Endothelial cell of umbilical vein (primary cell): Measurements from ENCODE around the gene ARL4C. TPM values are rescaled to one million over a fixed set of nuclear protein-coding genes. Genes with fewer than 3 reads are reported as not detected.

Source experiments
- BruUV-seq: library from RNA; stranded (reverse); fragments of 400-500 nt; replicated peaks from 2 replicates; lab custom pipeline; 2021; lab: Mats Ljungman, UMichigan
- CTCF ChIA-PET: fragments of 300-600, 350-600 bp; sonication (Branson Sonifier 250); formaldehyde crosslinking; loops from one replicate; lab custom pipeline; 2021; ENCODE audit warnings: antibody characterized with exemption, inconsistent platforms; lab: Charles Lee
- POLR2A ChIA-PET: fragments of 300-600, 350-600 bp; sonication (Branson Sonifier 250); formaldehyde crosslinking; loops from one replicate; lab custom pipeline; 2021; ENCODE audit warnings: antibody characterized with exemption, inconsistent platforms; lab: Charles Lee
- DNase-seq: peaks from one replicate; pipeline ENCODE4 v3.0.0-alpha.2; 2011; ENCODE audit warnings: low read depth, low spot score
- FAIRE-seq: peaks from 2 replicates; lab custom pipeline; 2011; peaks lifted over from hg19 to GRCh38; lab: Jason Lieb, UNC
- H2AFZ ChIP-seq: 2 replicates; pipeline ENCODE4 v1.6.0; 2012; ENCODE audit warnings: low read depth, low read length, control low read depth, inconsistent platforms
- H3K27ac ChIP-seq: 2 replicates; pipeline ENCODE4 v1.5.1; 2011; ENCODE audit warnings: low read depth, mild to moderate bottlenecking, control low read depth, low read length, moderate library complexity; ENCODE audit not compliant: insufficient read depth
- H3K27me3 ChIP-seq, 2 experiments: 2 replicates each; pipeline versions ENCODE4 v1.6.0 to v1.6.1; 2011; ENCODE audit warnings: low read length in 2 of 2, mixed read lengths in 1 of 2; ENCODE audit not compliant: control insufficient read depth in 2 of 2, insufficient read depth in 2 of 2
- H3K36me3 ChIP-seq, 2 experiments: 2 replicates in 1 of 2; 3 replicates in 1 of 2; pipeline ENCODE4 v1.5.1; 2011; ENCODE audit warnings: low read length in 2 of 2, mild to moderate bottlenecking in 1 of 2, moderate library complexity in 1 of 2; ENCODE audit not compliant: control insufficient read depth in 2 of 2, insufficient read depth in 2 of 2; ENCODE audit errors: extremely low read depth in 1 of 2
- H3K4me1 ChIP-seq: 3 replicates; pipeline ENCODE4 v1.5.1; 2011; ENCODE audit warnings: mild to moderate bottlenecking, low read length; ENCODE audit not compliant: control insufficient read depth, insufficient read depth; ENCODE audit errors: extremely low read depth
- H3K4me2 ChIP-seq: 2 replicates; pipeline ENCODE4 v1.6.1; 2011; ENCODE audit warnings: low read length, control low read depth, mixed read lengths; ENCODE audit not compliant: insufficient read depth
- H3K4me3 ChIP-seq, 3 experiments: fragments of 200-600 bp in 1 of 3; sonication (generic), shearing (Covaris generic) in 1 of 3; replicated peaks in 1 of 3; 2 replicates each; pipeline ENCODE4 v1.5.1; 2011 to 2016; ENCODE audit warnings: control low read depth in 3 of 3, low read length in 3 of 3, mild to moderate bottlenecking in 2 of 3, inconsistent platforms in 1 of 3, low read depth in 1 of 3, moderate library complexity in 1 of 3; ENCODE audit not compliant: insufficient read depth in 1 of 3
- H3K79me2 ChIP-seq: 2 replicates; pipeline ENCODE4 v1.6.0; 2012; ENCODE audit warnings: low read length, inconsistent platforms; ENCODE audit not compliant: control insufficient read depth, insufficient read depth
- H3K9ac ChIP-seq: replicated peaks from 2 replicates; pipeline ENCODE3; 2011; ENCODE audit warnings: low read length, control low read depth; ENCODE audit not compliant: insufficient read depth; ENCODE audit errors: extremely low read depth
- H3K9me1 ChIP-seq: replicated peaks from 3 replicates; pipeline ENCODE4 v1.6.0; 2011; ENCODE audit warnings: mild to moderate bottlenecking, low read length; ENCODE audit not compliant: control insufficient read depth, insufficient read depth; ENCODE audit errors: extremely low read depth
- H3K9me3 ChIP-seq: replicated peaks from 2 replicates; pipeline ENCODE4 v1.5.1; 2012; ENCODE audit warnings: low read length, inconsistent platforms; ENCODE audit not compliant: control insufficient read depth, insufficient read depth
- H4K20me1 ChIP-seq: replicated peaks from 2 replicates; pipeline ENCODE3; 2011; ENCODE audit warnings: mild to moderate bottlenecking, low read length; ENCODE audit not compliant: control insufficient read depth, insufficient read depth; ENCODE audit errors: extremely low read depth
- CTCF ChIP-seq, 2 donors: IDR thresholded peaks; 1 replicate in 1 of 2; 2 replicates in 1 of 2; pipeline ENCODE4 v1.5.1; 2011; ENCODE audit warnings: low read length in 2 of 2, mild to moderate bottlenecking in 2 of 2, moderate library complexity in 2 of 2, control low read depth in 1 of 2, inconsistent platforms in 1 of 2, low read depth in 1 of 2; ENCODE audit not compliant: insufficient read depth in 1 of 2; ENCODE audit errors: extremely low read depth in 1 of 2
- EZH2 ChIP-seq: IDR thresholded peaks from 2 replicates; pipeline ENCODE4 v1.6.1; 2012; ENCODE audit warnings: borderline replicate concordance, low read depth, mild to moderate bottlenecking, moderate library complexity, low read length, inconsistent platforms; ENCODE audit not compliant: severe bottlenecking
- GATA2 ChIP-seq: IDR thresholded peaks from 2 replicates; pipeline ENCODE4 v1.7.0; 2011; ENCODE audit warnings: low read depth, mild to moderate bottlenecking, moderate library complexity, mixed read lengths, low read length; ENCODE audit not compliant: insufficient read length, insufficient read depth
- JUN ChIP-seq: IDR thresholded peaks from 2 replicates; pipeline ENCODE4 v1.6.1; 2011; ENCODE audit warnings: borderline replicate concordance, low read depth; ENCODE audit not compliant: insufficient read length, insufficient read depth
- POLR2A ChIP-seq: IDR thresholded peaks from 2 replicates; pipeline ENCODE4 v1.6.1; 2012; ENCODE audit warnings: low read depth, mild to moderate bottlenecking, control low read depth, low read length
- POLR2AphosphoS5 ChIP-seq: IDR thresholded peaks from 2 replicates; pipeline ENCODE4 v1.6.1; 2012; ENCODE audit warnings: low read depth, mild to moderate bottlenecking, control low read depth, low read length, moderate library complexity; ENCODE audit not compliant: insufficient read depth
- dilution Hi-C: fragments of 300-500 bp; cut with MboI; formaldehyde crosslinking; loops from one replicate; pipeline ENCODE4 v1.15.0; 2019; ENCODE audit warnings: low sequenced_read_pairs; ENCODE audit not compliant: extremely low pct_ligation_motif_present
- intact Hi-C: fragments of 100-400 bp; cut with micrococcal nuclease; formaldehyde crosslinking; loops from one replicate; pipeline ENCODE4 v1.10.0; 2022
- polyA plus RNA-seq, 4 experiments: library from polyadenylated mRNA; depleted of rRNA in 3 of 4; stranded (reverse) in 3 of 4; unstranded in 1 of 4; fragments of >200 nt; gene quantifications; 2 replicates each; pipeline versions ENCODE4 v1.2.1 to v1.2.3, GENCODE V29; 2011 to 2012; ENCODE audit warnings: missing spikeins in 1 of 4
- total RNA-seq: library from RNA; stranded (reverse); gene quantifications from 2 replicates; pipeline ENCODE4 v1.2.3, GENCODE V29; 2021

The ARL4C gene
- total and polyA plus RNA-seq, 2 donors (not counting 3 experiments of a cell fraction or from before 2014, with no cell fraction given) = 5.5 to 10.5 TPM

- Histone ChIP-seq H3K4me2 (no peak overlapping the region), H3K36me3 (no peaks in the 10 kb centered on the region)
Measured at GRCh38 chr2:234447189-234447588, 49.7 kb downstream of the ARL4C start.

More at GRCh38 chr2:234447189-234447588, 49.7 kb downstream of the ARL4C start:
- Histone ChIP-seq H3K4me3 (no peak overlapping the region), H3K9me1 (no peaks in the 10 kb centered on the region), H3K9ac (no peak overlapping the region), H4K20me1 (no peaks in the 10 kb centered on the region), H3K4me1 (peaks cover 29% of the 10 kb centered on the region), H2AFZ (no peak overlapping the region), H3K27ac (no peak overlapping the region), H3K79me2 (no peaks in the 10 kb centered on the region), H3K27me3 (no peaks in the 10 kb centered on the region), H3K9me3 (no peaks in the 10 kb centered on the region)
- BruUV-seq = no TSS peak
- DNase-seq = no peak
- no peak for FAIRE-seq
- TF ChIP-seq CTCF (IDR thresholded peaks at IDR 0.05; ENCODE audit: extremely low read depth in 1 of 2, insufficient read depth in 1 of 2, low read depth in 1 of 2, low read length in 2 of 2) = no peak
- no peak for TF ChIP-seq EZH2
- no peak for TF ChIP-seq JUN
- no peak for TF ChIP-seq POLR2AphosphoS5
- no peak for TF ChIP-seq GATA2
- TF ChIP-seq POLR2A = no peak
- ChIA-PET CTCF (interaction anchor here (1.4 to 1.5 kb wide), 2 partner anchors 20 to 50 kb away, joined by 4 to 5 read pairs; partner anchors contain the start of gene ARL4C), POLR2A (no interaction called here)
- dilution Hi-C loops (no loop called here), intact Hi-C loops (loop anchor here (2.0 to 5.0 kb wide), 3 partner anchors 42 to 200 kb away; no protein-coding TSS in a partner anchor)
